NCI-H2196 treated with DMSO at 0.1 percent for 48 hours (cell line): Measurements from ENCODE around the gene DERL3.

Experiments
- DNase-seq: peaks from one replicate; lab custom pipeline; 2025; ENCODE audit not compliant: unreplicated experiment; lab: John Stamatoyannopoulos, UW

Gene DERL3

GRCh38 chr22:23832226-23833016 lies 6.4 kb downstream of the DERL3 start:
- DNase-seq, result no peak

- DNase-seq, result no peak
These were observed 7.0 kb downstream of the DERL3 start for GRCh38 chr22:23831781-23832180.

- DNase-seq, result no peak
These were observed 7.5 kb downstream of the DERL3 start for GRCh38 chr22:23831261-23831660.

- no peak for DNase-seq
These were observed 8.9 kb downstream of the DERL3 start for GRCh38 chr22:23829845-23830372.

GRCh38 chr22:23828800-23829680 lies 9.8 kb downstream of the DERL3 start:
- no peak for DNase-seq

GRCh38 chr22:23827351-23827995 lies 11.3 kb downstream of the DERL3 start:
- no peak for DNase-seq

GRCh38 chr22:23826510-23827350 lies 12.1 kb downstream of the DERL3 start:
- DNase-seq, result no peak

GRCh38 chr22:23825246-23825905 lies 13.4 kb downstream of the DERL3 start:
- DNase-seq, result no peak

- no peak for DNase-seq
These were observed 14.1 kb downstream of the DERL3 start for GRCh38 chr22:23824476-23825245.

GRCh38 chr22:23823331-23823791 lies 15.4 kb downstream of the DERL3 start:
- DNase-seq, result no peak

- DNase-seq, result no peak
These were observed 16.6 kb downstream of the DERL3 start for GRCh38 chr22:23822101-23822671.

GRCh38 chr22:23820748-23821211 lies 18.0 kb downstream of the DERL3 start:
- DNase-seq, result no peak

- DNase-seq, result no peak
These were observed 20.3 kb downstream of the DERL3 start for GRCh38 chr22:23818541-23818940.

GRCh38 chr22:23817146-23817545 lies 21.7 kb downstream of the DERL3 start:
- no peak for DNase-seq

- DNase-seq, result no peak
These were observed 22.4 kb downstream of the DERL3 start for GRCh38 chr22:23816156-23816976.

- no peak for DNase-seq
These were observed 23.2 kb downstream of the DERL3 start for GRCh38 chr22:23815541-23816155.

- DNase-seq, result no peak
These were observed 26.4 kb downstream of the DERL3 start for GRCh38 chr22:23812378-23812777.
